Mesenteric fat pad (tissue), 1 donor: Measurements from ENCODE around the gene PODXL2. TPM values are rescaled to one million over a fixed set of nuclear protein-coding genes. Genes with fewer than 3 reads are reported as not detected.

ENCODE experiments used
- DNase-seq: peaks from one replicate; pipeline ENCODE4 v3.0.0-alpha.2; 2020; ENCODE audit warnings: low spot score
- total RNA-seq: library from RNA; stranded (reverse); fragmentation: NEBNext Ultra II Directional; extraction: Animal tissue kit (Norgen Biotek cat#: 25700); gene quantifications from one replicate; pipeline ENCODE4 v1.2.1, GENCODE V29; 2021
- donor health status: DM: yes; HTN: yes; CAD: no.

PODXL2 gene
- total RNA-seq, 1 donor from 2014 or later: 2.5 TPM

- peak; percentile 35 for DNase-seq
Measured at GRCh38 chr3:127654993-127655392, 26.0 kb downstream of the PODXL2 start.

GRCh38 chr3:127655641-127656040, 26.7 kb downstream of the PODXL2 start:
- peak; percentile 43 for DNase-seq

DNA sequence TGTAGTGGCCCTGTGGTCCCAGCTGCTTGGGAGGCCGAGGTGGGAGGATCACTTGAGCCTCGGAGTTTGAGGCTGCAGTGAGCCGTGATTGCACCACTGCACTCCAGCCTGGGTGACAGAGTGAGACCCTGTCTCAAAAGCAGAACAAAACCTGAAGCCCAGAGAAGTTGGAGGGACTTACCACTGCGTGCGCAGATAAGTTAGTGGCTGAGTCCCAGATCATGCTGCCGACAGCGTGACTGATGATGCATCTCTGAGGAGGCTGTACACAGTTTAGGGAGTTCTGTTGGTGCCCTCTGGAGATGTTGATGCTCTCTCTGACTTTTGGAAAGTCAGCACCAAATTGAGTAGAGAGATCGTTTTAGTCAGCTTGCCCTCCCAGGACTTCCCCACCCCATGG, 27.9 kb downstream of the PODXL2 start:
- DNase-seq: peak; percentile 24

DNA sequence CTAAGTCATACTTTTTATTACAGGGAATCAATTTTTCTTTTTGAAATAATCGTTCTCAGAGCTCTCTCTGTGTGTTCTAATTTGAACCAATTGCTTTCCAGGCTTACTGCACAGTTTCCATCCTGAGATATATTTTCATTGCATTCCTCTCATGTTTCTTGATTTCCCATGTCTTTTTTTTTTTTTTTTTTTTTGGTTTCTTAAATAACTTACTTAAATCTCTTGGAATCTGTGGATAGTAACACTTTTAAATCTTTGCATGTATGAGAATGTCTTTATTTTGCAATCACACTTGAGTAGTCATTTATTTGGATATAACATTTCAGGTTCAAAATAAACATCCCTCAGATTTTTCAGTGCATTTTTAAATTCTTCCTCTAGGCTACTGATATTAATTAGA, 29.2 kb downstream of the PODXL2 start:
- DNase-seq: no peak

DNA sequence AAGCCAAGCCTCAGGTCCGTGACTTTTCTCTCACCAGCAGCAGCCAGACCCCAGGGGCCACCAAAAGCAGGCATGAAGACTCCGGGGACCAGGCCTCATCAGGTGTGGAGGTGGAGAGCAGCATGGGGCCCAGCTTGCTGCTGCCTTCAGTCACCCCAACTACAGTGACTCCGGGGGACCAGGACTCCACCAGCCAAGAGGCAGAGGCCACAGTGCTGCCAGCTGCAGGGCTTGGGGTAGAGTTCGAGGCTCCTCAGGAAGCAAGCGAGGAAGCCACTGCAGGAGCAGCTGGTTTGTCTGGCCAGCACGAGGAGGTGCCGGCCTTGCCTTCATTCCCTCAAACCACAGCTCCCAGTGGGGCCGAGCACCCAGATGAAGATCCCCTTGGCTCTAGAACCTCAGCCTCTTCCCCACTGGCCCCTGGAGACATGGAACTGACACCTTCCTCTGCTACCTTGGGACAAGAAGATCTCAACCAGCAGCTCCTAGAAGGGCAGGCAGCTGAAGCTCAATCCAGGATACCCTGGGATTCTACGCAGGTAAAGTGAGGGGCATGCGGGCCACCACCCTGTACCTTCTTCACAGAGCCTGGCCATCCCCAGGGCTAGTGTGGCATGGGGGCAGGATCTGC, 31.8 kb downstream of the PODXL2 start:
- DNase-seq: peak; percentile 51

DNA sequence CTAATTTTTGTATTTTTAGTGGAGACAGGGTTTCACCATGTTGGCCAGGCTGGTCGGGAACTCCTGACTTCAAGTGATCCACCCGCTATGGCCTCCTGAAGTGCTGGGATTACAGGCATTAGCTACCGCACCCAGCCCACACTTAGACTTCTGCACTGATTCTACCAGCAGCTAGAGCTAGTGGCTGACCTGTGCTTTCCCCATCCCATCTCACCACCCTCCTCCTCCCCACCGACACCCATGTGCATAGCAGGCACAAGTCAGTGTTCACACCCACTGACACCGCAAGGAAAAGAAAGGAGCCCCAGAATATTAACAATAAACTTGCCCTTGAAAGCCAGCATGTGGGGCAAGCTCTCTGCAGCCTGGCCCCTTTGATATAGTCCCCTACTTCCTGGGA, 32.6 kb downstream of the PODXL2 start:
- peak; percentile 49 for DNase-seq

GRCh38 chr3:127662001-127662469, 33.0 kb downstream of the PODXL2 start:
- DNase-seq: peak; percentile 49

- DNase-seq: peak; percentile 6
Measured at GRCh38 chr3:127663151-127663550, 34.2 kb downstream of the PODXL2 start.

- no peak for DNase-seq
Measured at GRCh38 chr3:127665165-127665564, 36.2 kb downstream of the PODXL2 start.

- DNase-seq: peak; percentile 47
Measured at GRCh38 chr3:127665586-127665985, 36.6 kb downstream of the PODXL2 start.

GRCh38 chr3:127666676-127667075, 37.7 kb downstream of the PODXL2 start:
- peak; percentile 43 for DNase-seq

GRCh38 chr3:127667119-127667681, 38.2 kb downstream of the PODXL2 start:
- DNase-seq: peak; percentile 77

- DNase-seq: peak; percentile 83
Measured at GRCh38 chr3:127668906-127669305, 39.9 kb downstream of the PODXL2 start.

DNA sequence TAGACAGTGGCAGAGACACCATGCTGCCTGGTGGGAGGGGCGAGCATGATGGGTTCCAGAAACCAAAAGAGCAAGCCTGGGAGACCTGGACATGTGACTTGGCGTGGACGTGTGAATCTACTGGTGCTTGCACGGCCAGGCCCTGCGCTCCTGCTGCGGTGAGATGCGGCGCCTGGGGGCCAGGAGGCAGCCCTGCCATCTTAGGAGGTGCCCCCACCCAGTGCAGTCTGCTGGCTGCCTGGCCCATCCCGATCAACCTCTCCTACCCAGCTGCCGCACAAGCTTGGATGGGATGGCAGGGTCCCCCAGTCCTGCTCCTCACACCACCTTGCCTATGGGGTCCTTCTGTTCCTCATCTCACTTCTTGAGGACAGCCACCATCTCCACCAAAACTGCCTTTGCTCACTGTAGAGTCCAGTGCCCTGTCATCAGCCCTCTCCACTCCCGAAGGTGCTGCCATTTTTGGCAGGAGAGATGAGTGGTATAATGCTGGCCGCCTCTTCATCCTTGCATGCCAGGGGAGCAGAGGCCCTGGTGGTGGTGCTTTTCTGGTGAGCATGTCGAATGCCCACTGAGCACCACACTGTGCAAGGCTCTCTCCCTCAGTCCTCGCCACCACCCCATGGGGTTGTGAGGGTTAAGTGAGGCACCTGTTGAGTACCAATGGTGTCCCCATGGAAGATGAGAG, 40.7 kb downstream of the PODXL2 start:
- DNase-seq: peak; percentile 77

- DNase-seq: peak; percentile 72
Measured at GRCh38 chr3:127670229-127670559, 41.2 kb downstream of the PODXL2 start.

GRCh38 chr3:127670761-127671522, 42.0 kb downstream of the PODXL2 start:
- peak; percentile 75 for DNase-seq

GRCh38 chr3:127671523-127672428, 42.8 kb downstream of the PODXL2 start:
- DNase-seq: peak; percentile 90

GRCh38 chr3:127672429-127673190, 43.6 kb downstream of the PODXL2 start, which contains the start of gene ABTB1:
Gene ABTB1 (plus strand): TSS chr3:127672952. CDS start chr3:127673026, 74 bp downstream.
- peak; percentile 96 for DNase-seq

DNA sequence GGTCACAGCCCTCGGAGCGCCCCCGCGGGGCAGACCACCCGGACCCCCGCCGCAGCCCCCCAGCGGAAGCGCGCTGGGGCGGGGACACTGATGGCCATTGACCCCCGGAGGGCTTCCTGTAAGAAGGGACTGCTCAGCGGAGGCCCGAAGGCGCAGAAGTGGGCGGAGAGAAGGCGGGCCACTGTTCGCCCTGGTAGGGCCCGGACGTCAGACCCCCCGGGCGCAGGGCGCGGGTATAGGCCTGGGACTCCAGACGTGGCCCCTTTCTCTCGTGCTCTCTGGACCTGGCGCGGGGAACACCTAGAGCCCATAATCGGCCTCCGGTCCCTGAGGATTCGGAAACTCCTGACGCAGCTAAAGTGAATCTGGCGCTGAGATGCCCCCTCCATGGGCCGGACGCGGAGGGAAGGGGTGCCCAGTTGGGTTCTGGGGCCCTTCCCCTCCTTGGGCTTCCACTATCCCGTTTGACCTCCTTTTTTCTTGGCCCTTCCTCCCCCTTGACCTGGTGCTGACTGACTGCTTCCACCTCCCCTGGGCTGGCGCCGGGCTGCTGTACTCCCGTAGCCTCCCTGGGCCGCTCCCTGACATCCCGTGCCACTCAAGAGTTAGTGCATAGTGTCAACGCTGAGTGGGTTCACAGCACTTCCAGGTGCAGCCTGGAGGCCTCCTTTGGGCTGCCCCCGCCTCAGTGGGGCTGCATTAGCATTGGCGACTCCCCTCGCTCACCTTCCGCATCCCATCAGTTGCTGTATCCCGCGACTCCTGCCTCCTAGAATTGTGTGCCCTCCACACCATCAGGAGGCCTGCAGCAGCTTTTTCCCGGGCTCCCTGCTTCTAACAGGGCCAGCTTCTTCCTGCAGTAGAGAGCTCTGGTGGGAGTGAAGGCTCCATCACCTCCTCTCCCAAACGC, 44.5 kb downstream of the PODXL2 start:
- peak; percentile 90 for DNase-seq
